WTC11 (cell line): Measurements from ENCODE around the gene IBA57.

Experiments
- AFF4 ChIP-seq: sonication (generic); formaldehyde crosslinking; IDR thresholded peaks from 2 replicates; pipeline ENCODE4 v1.8.1; 2023; ENCODE audit warnings: mild to moderate bottlenecking, missing genetic modification reagents, borderline replicate concordance
- ARID4B ChIP-seq: sonication (generic); formaldehyde crosslinking; IDR thresholded peaks from 2 replicates; pipeline ENCODE4 v1.8.0; 2023; ENCODE audit warnings: missing genetic modification reagents, mild to moderate bottlenecking, borderline replicate concordance
- FOXP1 ChIP-seq: sonication (generic); formaldehyde crosslinking; IDR thresholded peaks from 2 replicates; pipeline ENCODE4 v1.8.0; 2022; ENCODE audit warnings: missing genetic modification reagents, mild to moderate bottlenecking, moderate library complexity, borderline replicate concordance
- IRF2 ChIP-seq: sonication (generic); formaldehyde crosslinking; IDR thresholded peaks from 2 replicates; pipeline ENCODE4 v1.8.0; 2022; ENCODE audit warnings: low read depth, missing genetic modification reagents, borderline replicate concordance
- KAT7 ChIP-seq: sonication (generic); formaldehyde crosslinking; IDR thresholded peaks from 2 replicates; pipeline ENCODE4 v1.8.1; 2023; ENCODE audit warnings: missing genetic modification reagents, mild to moderate bottlenecking, borderline replicate concordance
- MAX ChIP-seq: sonication (generic); formaldehyde crosslinking; IDR thresholded peaks from 2 replicates; pipeline ENCODE4 v1.8.0; 2022; ENCODE audit warnings: mild to moderate bottlenecking, missing genetic modification reagents
- NFE2L1 ChIP-seq: sonication (generic); formaldehyde crosslinking; IDR thresholded peaks from 2 replicates; pipeline ENCODE4 v1.8.1; 2023; ENCODE audit warnings: missing genetic modification reagents
- RORB ChIP-seq: fragments of 250-450 bp; sonication (Bioruptor Pico); IDR thresholded peaks from 2 replicates; pipeline ENCODE4 v1.9.0; 2021; ENCODE audit warnings: mild to moderate bottlenecking
- SP1 ChIP-seq: sonication (generic); formaldehyde crosslinking; conservative IDR thresholded peaks from 2 replicates; pipeline ENCODE4 v1.8.1; 2022; ENCODE audit warnings: missing genetic modification reagents
- TEAD4 ChIP-seq: sonication (generic); formaldehyde crosslinking; IDR thresholded peaks from 2 replicates; pipeline ENCODE4 v1.8.0; 2022; ENCODE audit warnings: mild to moderate bottlenecking, missing genetic modification reagents
- TP53 ChIP-seq: sonication (generic); formaldehyde crosslinking; IDR thresholded peaks from 2 replicates; pipeline ENCODE4 v1.8.1; 2023; ENCODE audit warnings: mild to moderate bottlenecking, missing genetic modification reagents
- ZBTB21 ChIP-seq: sonication (generic); formaldehyde crosslinking; IDR thresholded peaks from 2 replicates; pipeline ENCODE4 v1.8.1; 2023; ENCODE audit warnings: mild to moderate bottlenecking, missing genetic modification reagents, borderline replicate concordance
- TF ChIP-seq, protein P1 (sequence below): fragments of 200-600 bp; IDR thresholded peaks from 2 replicates; pipeline ENCODE4 v1.8.0; 2022; ENCODE audit warnings: antibody characterized with exemption
- TF ChIP-seq, protein P2 (sequence below): sonication (generic); formaldehyde crosslinking; IDR thresholded peaks from 2 replicates; pipeline ENCODE4 v1.8.0; 2022; ENCODE audit warnings: mild to moderate bottlenecking, missing genetic modification reagents

- TF ChIP-seq, protein P1, sequence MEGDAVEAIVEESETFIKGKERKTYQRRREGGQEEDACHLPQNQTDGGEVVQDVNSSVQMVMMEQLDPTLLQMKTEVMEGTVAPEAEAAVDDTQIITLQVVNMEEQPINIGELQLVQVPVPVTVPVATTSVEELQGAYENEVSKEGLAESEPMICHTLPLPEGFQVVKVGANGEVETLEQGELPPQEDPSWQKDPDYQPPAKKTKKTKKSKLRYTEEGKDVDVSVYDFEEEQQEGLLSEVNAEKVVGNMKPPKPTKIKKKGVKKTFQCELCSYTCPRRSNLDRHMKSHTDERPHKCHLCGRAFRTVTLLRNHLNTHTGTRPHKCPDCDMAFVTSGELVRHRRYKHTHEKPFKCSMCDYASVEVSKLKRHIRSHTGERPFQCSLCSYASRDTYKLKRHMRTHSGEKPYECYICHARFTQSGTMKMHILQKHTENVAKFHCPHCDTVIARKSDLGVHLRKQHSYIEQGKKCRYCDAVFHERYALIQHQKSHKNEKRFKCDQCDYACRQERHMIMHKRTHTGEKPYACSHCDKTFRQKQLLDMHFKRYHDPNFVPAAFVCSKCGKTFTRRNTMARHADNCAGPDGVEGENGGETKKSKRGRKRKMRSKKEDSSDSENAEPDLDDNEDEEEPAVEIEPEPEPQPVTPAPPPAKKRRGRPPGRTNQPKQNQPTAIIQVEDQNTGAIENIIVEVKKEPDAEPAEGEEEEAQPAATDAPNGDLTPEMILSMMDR, result 0 out of 2 replicates have a peak, but pooled peaks have one; percentile 19
- TF ChIP-seq KAT7 (no peak), IRF2 (no peak), TP53 (CRISPR knock-in tag) (no peak), NFE2L1 (CRISPR knock-in tag) (no peak), SP1 (CRISPR knock-in tag) (no peak), FOXP1 (CRISPR knock-in tag) (no peak), AFF4 (CRISPR knock-in tag) (no peak), RORB (no peak), MAX (CRISPR knock-in tag) (no peak), TEAD4 (no peak), ZBTB21 (CRISPR knock-in tag) (no peak), ARID4B (CRISPR knock-in tag) (no peak)
- TF ChIP-seq, protein P2, sequence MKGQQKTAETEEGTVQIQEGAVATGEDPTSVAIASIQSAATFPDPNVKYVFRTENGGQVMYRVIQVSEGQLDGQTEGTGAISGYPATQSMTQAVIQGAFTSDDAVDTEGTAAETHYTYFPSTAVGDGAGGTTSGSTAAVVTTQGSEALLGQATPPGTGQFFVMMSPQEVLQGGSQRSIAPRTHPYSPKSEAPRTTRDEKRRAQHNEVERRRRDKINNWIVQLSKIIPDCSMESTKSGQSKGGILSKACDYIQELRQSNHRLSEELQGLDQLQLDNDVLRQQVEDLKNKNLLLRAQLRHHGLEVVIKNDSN (CRISPR knock-in tag), result no peak
These were observed 14.8 kb downstream of the IBA57 start for GRCh38 chr1:228180271-228180958.
